ENCODE data around the gene MRPS34.

Gene MRPS34

GRCh38 chr16:1723450-1724147, 49.3 kb downstream of the MRPS34 start:
- DNase-seq: no peak

Measured in NCI-H2107 (cell line).